A549 (cell line): ENCODE results near the gene CFAP46.

Experiments
- CTCF ChIP-seq: fragments of >200 bp; sonication (Bioruptor Twin); formaldehyde crosslinking; IDR thresholded peaks from 3 replicates; pipeline ENCODE4 v1.5.1; 2016
- HMGXB4 ChIP-seq: fragments of 250-450 bp; sonication (Bioruptor Pico); IDR thresholded peaks from 2 replicates; pipeline ENCODE4 v1.5.0; 2021; ENCODE audit warnings: mild to moderate bottlenecking, moderate library complexity, borderline replicate concordance

GRCh38 chr10:132884691-132885271, 57.6 kb downstream of the CFAP46 start:
- TF ChIP-seq CTCF: no peak
- TF ChIP-seq HMGXB4 (CRISPR knock-in tag): no peak
